ENCODE measurements around the gene SORCS2. TPM values are rescaled to one million over a fixed set of nuclear protein-coding genes. Genes with fewer than 3 reads are reported as not detected.

SORCS2 gene
- total RNA-seq, 6 experiments from 2014 or later, result 0.18 to 6.2 (median 3.1) TPM

- Histone ChIP-seq H3K4me3 (no peak overlapping the region), H3K9me3 (no peaks in the 10 kb centered on the region), H3K27ac (no peak overlapping the region), H3K4me1 (no peaks in the 10 kb centered on the region), H3K36me3 (no peaks in the 10 kb centered on the region), H3K27me3 (no peaks in the 10 kb centered on the region)
- WGBS (ENCODE audit: insufficient coverage, low coverage, low lambda C conversion rate, missing lambda C conversion rate), result 83% methylated on average over 8 of the region's 21 CpGs
- ATAC-seq (no peak), DNase-seq (peak in 1 of 3 donors; percentile 37)
- no peak for TF ChIP-seq CTCF (IDR thresholded peaks at IDR 0.05)
- no peak for TF ChIP-seq POLR2A (IDR thresholded peaks at IDR 0.05)
- intact Hi-C loops (cut with DNase I), result no loop called here
Observed at GRCh38 chr4:7342223-7343080, 150.1 kb downstream of the SORCS2 start.

- no peaks in the 10 kb centered on the region for H3K36me3 ChIP-seq
- TF ChIP-seq POLR2A (IDR thresholded peaks at IDR 0.05), result no peak
- no peak for TF ChIP-seq CTCF (IDR thresholded peaks at IDR 0.05)
- no peak overlapping the region for H3K27ac ChIP-seq
- H3K4me1 ChIP-seq, result no peaks in the 10 kb centered on the region
- intact Hi-C loops (cut with DNase I), result no loop called here
- no peak overlapping the region for H3K4me3 ChIP-seq
- ATAC-seq, result no peak
- H3K27me3 ChIP-seq, result no peaks in the 10 kb centered on the region
- H3K9me3 ChIP-seq, result no peaks in the 10 kb centered on the region
- no CpG with 5 or more reads among the region's 19 CpGs for WGBS (ENCODE audit: insufficient coverage, low coverage, low lambda C conversion rate, missing lambda C conversion rate)
- DNase-seq, result peak in 1 of 3 donors; percentile 30
Observed at GRCh38 chr4:7343081-7343655, 150.8 kb downstream of the SORCS2 start.

GRCh38 chr4:7343950-7344349, 151.6 kb downstream of the SORCS2 start:
- Histone ChIP-seq H3K4me1 (no peaks in the 10 kb centered on the region), H3K9me3 (no peaks in the 10 kb centered on the region), H3K4me3 (no peak overlapping the region), H3K27me3 (no peaks in the 10 kb centered on the region), H3K36me3 (no peaks in the 10 kb centered on the region), H3K27ac (no peak overlapping the region)
- no peak for DNase-seq
- WGBS (ENCODE audit: insufficient coverage, low coverage, low lambda C conversion rate, missing lambda C conversion rate), result no CpG with 5 or more reads among the region's 8 CpGs
- TF ChIP-seq CTCF (IDR thresholded peaks at IDR 0.05), result no peak
- TF ChIP-seq POLR2A (IDR thresholded peaks at IDR 0.05), result no peak
- intact Hi-C loops (cut with DNase I), result no loop called here
- ATAC-seq, result no peak

- 73% methylated on average over 3 of the region's 10 CpGs for WGBS (ENCODE audit: insufficient coverage, low coverage, low lambda C conversion rate, missing lambda C conversion rate)
Observed at GRCh38 chr4:7344636-7345155, 152.4 kb downstream of the SORCS2 start.

More at GRCh38 chr4:7344636-7345155, 152.4 kb downstream of the SORCS2 start:
- Histone ChIP-seq H3K36me3 (no peaks in the 10 kb centered on the region), H3K27me3 (no peaks in the 10 kb centered on the region), H3K4me3 (no peak overlapping the region), H3K4me1 (no peaks in the 10 kb centered on the region), H3K9me3 (no peaks in the 10 kb centered on the region), H3K27ac (no peak overlapping the region)
- ATAC-seq (no peak), DNase-seq (no peak)
- TF ChIP-seq POLR2A (IDR thresholded peaks at IDR 0.05) (no peak), CTCF (IDR thresholded peaks at IDR 0.05) (no peak)
- intact Hi-C loops (cut with DNase I), result no loop called here

All from right lobe of liver (tissue), 6 donors.